ENCODE measurements around the gene PTN. TPM values are rescaled to one million over a fixed set of nuclear protein-coding genes. Genes with fewer than 3 reads are reported as not detected.
"Not testable (repeated sequence)": the region's sequence is repeated elsewhere in the genome, so short reads cannot be mapped to it uniquely, and the experiment has no call there.

PTN gene
- total RNA-seq, 1 donor from 2014 or later: 271 TPM

- H3K9me3 Mint-ChIP-seq: peaks cover 10% of the 10 kb centered on the region
- TF ChIP-seq, protein P1, sequence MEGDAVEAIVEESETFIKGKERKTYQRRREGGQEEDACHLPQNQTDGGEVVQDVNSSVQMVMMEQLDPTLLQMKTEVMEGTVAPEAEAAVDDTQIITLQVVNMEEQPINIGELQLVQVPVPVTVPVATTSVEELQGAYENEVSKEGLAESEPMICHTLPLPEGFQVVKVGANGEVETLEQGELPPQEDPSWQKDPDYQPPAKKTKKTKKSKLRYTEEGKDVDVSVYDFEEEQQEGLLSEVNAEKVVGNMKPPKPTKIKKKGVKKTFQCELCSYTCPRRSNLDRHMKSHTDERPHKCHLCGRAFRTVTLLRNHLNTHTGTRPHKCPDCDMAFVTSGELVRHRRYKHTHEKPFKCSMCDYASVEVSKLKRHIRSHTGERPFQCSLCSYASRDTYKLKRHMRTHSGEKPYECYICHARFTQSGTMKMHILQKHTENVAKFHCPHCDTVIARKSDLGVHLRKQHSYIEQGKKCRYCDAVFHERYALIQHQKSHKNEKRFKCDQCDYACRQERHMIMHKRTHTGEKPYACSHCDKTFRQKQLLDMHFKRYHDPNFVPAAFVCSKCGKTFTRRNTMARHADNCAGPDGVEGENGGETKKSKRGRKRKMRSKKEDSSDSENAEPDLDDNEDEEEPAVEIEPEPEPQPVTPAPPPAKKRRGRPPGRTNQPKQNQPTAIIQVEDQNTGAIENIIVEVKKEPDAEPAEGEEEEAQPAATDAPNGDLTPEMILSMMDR (conservative IDR thresholded peaks at IDR 0.05): no peak
- peaks cover 18% of the 10 kb centered on the region for H3K36me3 Mint-ChIP-seq
- peaks cover 9% of the 10 kb centered on the region for H3K4me1 Mint-ChIP-seq (ENCODE audit: unreplicated experiment)
- H3K27me3 Mint-ChIP-seq: no peaks in the 10 kb centered on the region
- no peak for DNase-seq (ENCODE audit: extremely low spot score, unreplicated experiment)
- no peak overlapping the region for H3K4me3 Mint-ChIP-seq
- H3K27ac Mint-ChIP-seq: no peak overlapping the region
Measured at GRCh38 chr7:137266764-137267163, 76.8 kb downstream of the PTN start.

DNA sequence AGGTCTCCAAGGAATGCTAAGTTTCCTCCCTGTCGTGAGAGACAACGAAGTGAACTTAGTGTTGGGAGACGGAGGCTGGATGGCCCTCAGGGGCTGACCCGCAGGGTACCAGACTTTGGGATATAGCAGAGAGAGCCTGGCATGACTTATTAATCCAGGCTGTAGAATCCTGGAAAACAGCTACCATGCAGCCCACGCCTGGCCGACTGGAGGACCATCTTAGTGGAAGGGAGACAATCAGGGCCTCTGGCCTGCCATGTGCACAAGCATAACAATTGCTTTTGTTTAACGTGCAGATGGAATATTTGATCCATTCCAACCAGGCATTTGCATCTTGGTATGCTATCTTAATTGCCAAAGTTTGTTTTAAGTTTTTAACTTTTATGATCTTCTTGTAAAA is 78.1 kb downstream of the PTN start:
- DNase-seq (ENCODE audit: extremely low spot score, unreplicated experiment); H3K27ac Mint-ChIP-seq; H3K27me3 Mint-ChIP-seq; H3K4me1 Mint-ChIP-seq (ENCODE audit: unreplicated experiment); H3K9me3 Mint-ChIP-seq; H3K4me3 Mint-ChIP-seq: not testable (repeated sequence)
- H3K36me3 Mint-ChIP-seq: peaks cover 18% of the 10 kb centered on the region

GRCh38 chr7:137262599-137262998 is 80.9 kb downstream of the PTN start:
- H3K4me1 Mint-ChIP-seq (ENCODE audit: unreplicated experiment): peaks cover 7% of the 10 kb centered on the region
- no peak overlapping the region for H3K27ac Mint-ChIP-seq
- H3K9me3 Mint-ChIP-seq: peaks cover 4% of the 10 kb centered on the region
- peaks cover 12% of the 10 kb centered on the region for H3K36me3 Mint-ChIP-seq
- TF ChIP-seq, protein P1 (conservative IDR thresholded peaks at IDR 0.05): no peak
- H3K27me3 Mint-ChIP-seq: no peaks in the 10 kb centered on the region
- no peak for DNase-seq (ENCODE audit: extremely low spot score, unreplicated experiment)
- no peak overlapping the region for H3K4me3 Mint-ChIP-seq

DNA sequence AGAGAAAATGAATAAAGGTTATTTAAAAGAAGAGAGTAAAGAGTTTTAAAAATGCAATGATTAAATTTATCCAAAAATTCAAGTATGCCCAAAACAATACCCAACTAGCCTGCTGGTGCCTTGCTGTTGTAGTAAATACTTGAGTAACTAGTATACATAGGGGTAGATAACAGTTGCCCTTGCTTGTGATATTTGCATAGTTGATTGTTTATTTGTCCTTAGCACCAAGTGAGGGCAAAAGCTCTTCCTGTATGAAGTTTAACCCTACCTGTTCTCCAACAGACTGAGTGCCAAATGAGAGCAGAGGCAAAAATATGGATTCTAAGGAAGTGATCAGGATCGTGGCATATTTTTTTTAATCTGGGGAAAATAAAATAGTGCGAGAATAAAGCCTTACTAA is 85.0 kb downstream of the PTN start:
- TF ChIP-seq, protein P1 (conservative IDR thresholded peaks at IDR 0.05): no peak
- Mint-ChIP-seq H3K27ac (no peak overlapping the region), H3K4me3 (no peak overlapping the region), H3K27me3 (no peaks in the 10 kb centered on the region), H3K4me1 (ENCODE audit: unreplicated experiment) (no peaks in the 10 kb centered on the region), H3K9me3 (peaks cover 4% of the 10 kb centered on the region), H3K36me3 (peaks cover 7% of the 10 kb centered on the region)
- DNase-seq (ENCODE audit: extremely low spot score, unreplicated experiment): no peak

DNA sequence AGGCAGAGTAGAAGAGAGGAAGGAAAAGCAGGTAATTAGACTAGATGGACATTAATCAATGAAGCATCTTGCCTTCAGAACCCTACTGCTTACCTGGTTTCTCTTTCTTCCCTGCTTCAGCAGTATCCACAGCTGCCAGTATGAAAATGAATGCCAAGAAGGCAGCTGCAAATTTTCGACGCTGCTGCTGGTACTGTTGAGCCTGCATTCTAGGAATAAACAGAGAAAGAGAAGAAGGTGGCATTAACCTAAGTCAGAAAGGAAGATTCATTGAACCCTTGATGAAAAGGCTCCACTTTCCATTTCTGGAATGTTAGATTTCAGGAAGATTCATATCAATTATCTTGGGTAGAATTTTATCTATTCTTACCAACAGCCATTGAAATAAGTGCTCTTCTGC is 88.8 kb downstream of the PTN start:
- no peak for DNase-seq (ENCODE audit: extremely low spot score, unreplicated experiment)
- H3K36me3 Mint-ChIP-seq: peaks cover 8% of the 10 kb centered on the region

GRCh38 chr7:137245890-137246289 is 97.6 kb downstream of the PTN start:
- Mint-ChIP-seq H3K9me3 (no peaks in the 10 kb centered on the region), H3K4me3 (no peak overlapping the region), H3K27ac (no peak overlapping the region), H3K36me3 (peaks cover 30% of the 10 kb centered on the region), H3K4me1 (ENCODE audit: unreplicated experiment) (peaks cover 10% of the 10 kb centered on the region), H3K27me3 (no peaks in the 10 kb centered on the region)
- TF ChIP-seq, protein P1 (conservative IDR thresholded peaks at IDR 0.05): no peak
- DNase-seq (ENCODE audit: extremely low spot score, unreplicated experiment): no peak

More for the DNA sequence above, 88.8 kb downstream of the PTN start:
- Mint-ChIP-seq H3K9me3 (no peaks in the 10 kb centered on the region), H3K4me3 (no peak overlapping the region), H3K27ac (no peak overlapping the region), H3K27me3 (no peaks in the 10 kb centered on the region), H3K4me1 (ENCODE audit: unreplicated experiment) (no peaks in the 10 kb centered on the region)
- TF ChIP-seq, protein P1 (conservative IDR thresholded peaks at IDR 0.05): no peak
